Measurements from ENCODE around the gene IFITM5.
A peak's percentile ranks its signal among the peaks of the same experiment; 100 is the strongest.
"Not testable (repeated sequence)": the region's sequence is repeated elsewhere in the genome, so short reads cannot be mapped to it uniquely, and the experiment has no call there.

IFITM5 gene

GRCh38 chr11:312092-312816, 12.9 kb upstream of the IFITM5 start:
- no peak for DNase-seq (ENCODE audit: low spot score)

- not testable (repeated sequence) for DNase-seq (ENCODE audit: low spot score)
Measured at GRCh38 chr11:311013-311748, 11.9 kb upstream of the IFITM5 start.

GRCh38 chr11:309979-310572, 10.8 kb upstream of the IFITM5 start:
- peak; percentile 40 for DNase-seq (ENCODE audit: low spot score)

DNA sequence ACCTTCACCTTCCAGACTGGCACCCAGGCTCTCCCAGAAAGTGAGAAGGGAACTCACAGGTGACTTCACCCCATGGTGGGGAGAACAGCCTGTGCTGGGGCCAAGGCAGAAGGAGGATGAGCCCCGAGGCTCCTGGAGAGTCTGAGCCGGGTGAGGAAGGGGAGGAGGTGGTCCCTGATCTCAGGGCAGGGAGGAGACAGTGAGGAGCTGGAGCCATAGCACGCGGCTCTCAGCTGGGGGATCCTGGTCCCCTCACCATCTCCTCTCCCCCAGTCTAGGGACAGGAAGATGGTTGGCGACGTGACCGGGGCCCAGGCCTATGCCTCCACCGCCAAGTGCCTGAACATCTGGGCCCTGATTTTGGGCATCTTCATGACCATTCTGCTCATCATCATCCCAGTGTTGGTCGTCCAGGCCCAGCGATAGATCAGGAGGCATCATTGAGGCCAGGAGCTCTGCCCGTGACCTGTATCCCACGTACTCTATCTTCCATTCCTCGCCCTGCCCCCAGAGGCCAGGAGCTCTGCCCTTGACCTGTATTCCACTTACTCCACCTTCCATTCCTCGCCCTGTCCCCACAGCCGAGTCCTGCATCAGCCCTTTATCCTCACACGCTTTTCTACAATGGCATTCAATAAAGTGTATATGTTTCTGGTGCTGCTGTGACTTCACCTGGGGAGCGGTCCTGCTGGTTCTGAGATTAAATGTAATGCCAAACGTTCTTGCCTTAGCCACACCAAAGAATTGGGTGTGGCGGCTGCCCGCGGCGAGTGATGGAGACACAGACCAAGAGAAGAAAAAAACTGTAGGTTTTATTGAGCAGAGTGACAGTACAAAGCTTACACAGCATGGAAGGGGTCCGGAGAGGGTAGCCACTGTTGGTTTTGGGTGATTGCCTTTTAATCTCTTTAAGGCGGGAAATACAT, 9.7 kb upstream of the IFITM5 start:
- not testable (repeated sequence) for DNase-seq (ENCODE audit: low spot score)

GRCh38 chr11:307766-308708, 8.7 kb upstream of the IFITM5 start, which contains the start of gene IFITM2:
Gene IFITM2 (plus strand): TSS chr11:307816. CDS start chr11:308193, 377 bp downstream.
- DNase-seq (ENCODE audit: low spot score), result peak; percentile 65

DNA sequence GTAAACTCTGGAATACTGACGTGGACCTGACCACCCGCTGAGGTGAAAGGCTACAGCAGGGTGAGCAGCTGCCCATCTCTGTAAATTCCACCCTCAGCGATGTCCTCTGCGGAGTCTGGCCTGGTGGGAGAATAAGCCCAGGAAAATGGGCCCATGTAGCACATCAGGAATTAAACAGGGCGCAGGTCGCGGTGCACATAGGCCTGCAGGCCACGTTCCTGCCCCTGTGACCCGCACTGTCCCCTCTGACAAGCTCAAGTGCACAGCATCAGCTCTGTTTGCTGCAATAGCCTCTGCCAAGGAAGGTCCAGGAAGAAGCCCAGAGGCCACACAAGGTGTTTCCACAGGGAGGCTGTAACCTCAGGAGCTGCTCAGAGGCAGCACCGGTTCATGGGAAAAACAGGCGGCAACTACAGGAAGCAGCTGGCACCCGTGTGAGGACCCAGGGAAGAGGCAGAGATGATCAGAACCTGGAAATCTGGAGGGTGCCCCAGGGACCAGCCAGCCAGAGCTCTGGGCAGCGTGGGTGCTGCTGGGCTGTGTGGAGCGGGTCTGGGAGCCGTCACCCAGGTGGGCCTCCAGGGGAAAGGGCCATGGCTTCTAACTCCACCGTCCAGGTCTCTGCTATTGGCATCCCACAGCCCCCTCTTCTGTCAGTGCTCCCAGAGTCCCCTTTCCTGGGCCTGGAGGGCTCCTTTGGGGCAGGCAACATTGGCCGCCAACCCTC, 7.5 kb upstream of the IFITM5 start:
- DNase-seq (ENCODE audit: low spot score), result no peak

DNA sequence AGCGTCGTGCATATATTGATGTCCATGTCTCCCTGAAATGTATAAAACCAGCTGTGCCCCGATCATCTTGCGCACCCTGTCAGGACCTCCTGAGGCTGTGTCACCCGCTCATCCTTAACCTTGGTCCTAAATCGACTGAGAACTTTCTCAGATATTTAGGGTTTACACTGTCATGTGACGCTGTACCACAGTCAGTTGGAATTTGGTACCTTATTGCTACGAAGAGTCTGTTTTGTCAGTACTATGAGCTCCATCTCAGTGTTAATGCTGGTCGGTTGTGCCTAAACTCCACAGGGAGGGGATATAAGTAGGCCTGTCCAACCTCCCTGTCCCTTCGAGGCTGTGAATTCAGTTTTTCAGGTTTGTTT, 6.5 kb upstream of the IFITM5 start:
- DNase-seq (ENCODE audit: low spot score), result no peak

DNA sequence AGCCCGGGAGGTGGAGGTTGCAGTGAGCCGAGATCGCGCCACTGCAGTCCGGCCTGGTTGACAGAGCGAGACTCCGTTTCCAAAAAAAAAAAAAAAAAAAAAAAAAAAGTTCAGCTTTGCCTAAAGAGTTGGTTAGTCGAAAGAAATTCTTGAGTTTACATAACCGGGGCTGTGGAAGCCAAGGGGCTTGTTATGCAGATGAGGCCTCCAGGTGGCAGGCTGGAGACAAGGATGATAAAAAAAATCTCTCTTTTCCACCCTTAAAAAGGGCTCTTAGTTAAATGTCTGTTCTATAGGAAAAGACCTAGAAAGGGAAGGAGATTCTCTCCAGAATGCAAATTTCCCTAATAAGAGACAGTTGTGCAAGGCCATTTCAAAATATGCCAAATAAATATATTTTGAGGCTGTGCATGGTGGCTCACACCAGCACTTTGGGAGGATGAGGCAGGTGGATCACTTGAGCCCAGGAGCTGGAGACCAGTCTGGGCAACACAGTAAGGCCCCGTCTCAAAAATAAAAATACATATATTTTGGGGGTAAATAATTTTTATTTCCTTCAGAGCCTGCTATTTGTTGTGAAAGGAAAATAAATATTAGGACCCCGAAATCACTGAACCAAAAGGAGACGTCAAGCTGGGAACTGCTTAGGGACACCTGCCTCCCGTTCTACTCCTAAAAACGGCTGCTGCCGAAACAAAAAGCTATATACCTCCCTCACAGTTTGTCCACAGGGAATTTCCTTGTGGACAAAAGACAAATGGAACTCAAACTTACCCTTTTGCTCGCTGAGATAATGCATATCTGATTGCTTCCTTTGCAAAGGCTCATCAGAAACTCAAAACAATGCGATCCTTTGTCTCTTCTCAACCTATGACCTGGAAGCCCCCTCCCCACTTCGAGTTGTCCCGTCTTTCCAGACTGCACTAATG, 5.9 kb upstream of the IFITM5 start:
- peak; percentile 55 for DNase-seq (ENCODE audit: low spot score)

GRCh38 chr11:304061-304506, 4.8 kb upstream of the IFITM5 start:
- no peak for DNase-seq (ENCODE audit: low spot score)

- DNase-seq (ENCODE audit: low spot score), result no peak
Measured at GRCh38 chr11:303363-303762, 4.0 kb upstream of the IFITM5 start.

- no peak for DNase-seq (ENCODE audit: low spot score)
Measured at GRCh38 chr11:299951-300735, 817 bp upstream of the IFITM5 start.

DNA sequence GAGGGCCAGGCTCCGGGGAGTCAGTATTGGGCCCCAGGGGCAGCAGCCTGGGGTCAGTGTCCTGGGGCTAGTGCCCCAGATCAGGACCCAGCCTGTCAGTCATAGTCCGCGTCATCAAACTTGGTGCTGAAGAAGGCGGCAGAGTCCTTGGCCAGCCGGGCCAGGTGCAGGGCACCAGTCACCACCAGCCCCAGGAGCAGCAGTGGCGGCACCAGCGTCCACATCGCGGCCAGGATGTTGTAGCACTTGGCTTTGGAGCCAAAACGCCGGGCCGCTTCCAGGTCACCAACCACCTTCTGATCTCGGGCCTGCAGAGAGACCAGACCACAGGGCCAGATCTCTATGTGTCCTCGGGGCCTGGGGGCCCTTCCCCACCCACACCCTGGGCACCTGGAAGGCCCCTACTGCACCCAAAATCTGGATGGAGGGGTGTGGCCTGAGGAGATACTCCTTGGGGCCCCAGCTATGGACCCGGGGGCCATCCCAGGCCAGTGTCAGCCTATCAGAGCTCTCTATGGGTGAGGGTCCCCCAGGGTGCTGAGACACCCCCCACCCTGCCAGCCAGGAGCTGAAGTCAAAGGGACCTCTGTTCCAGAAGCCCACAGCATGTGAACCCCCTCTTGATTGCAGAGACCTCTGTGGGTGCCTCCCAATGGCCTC, 790 bp downstream of the IFITM5 start:
- no peak for DNase-seq (ENCODE audit: low spot score)

- no peak for DNase-seq (ENCODE audit: low spot score)
Measured at GRCh38 chr11:297586-298405, 1.5 kb downstream of the IFITM5 start.

GRCh38 chr11:297051-297585, 2.2 kb downstream of the IFITM5 start:
- DNase-seq (ENCODE audit: low spot score), result no peak

GRCh38 chr11:296171-297050, 2.9 kb downstream of the IFITM5 start:
- DNase-seq (ENCODE audit: low spot score), result no peak
